HG02885 (cell line): ENCODE measurements around the gene IPO11.

ENCODE experiments used
- ATAC-seq: cut with Tn5 transposase; IDR thresholded peaks from one replicate; pipeline ENCODE4 v1.9.1; 2021; ENCODE audit warnings: mild to moderate bottlenecking; ENCODE audit not compliant: unreplicated experiment, poor library complexity

IPO11 gene

DNA sequence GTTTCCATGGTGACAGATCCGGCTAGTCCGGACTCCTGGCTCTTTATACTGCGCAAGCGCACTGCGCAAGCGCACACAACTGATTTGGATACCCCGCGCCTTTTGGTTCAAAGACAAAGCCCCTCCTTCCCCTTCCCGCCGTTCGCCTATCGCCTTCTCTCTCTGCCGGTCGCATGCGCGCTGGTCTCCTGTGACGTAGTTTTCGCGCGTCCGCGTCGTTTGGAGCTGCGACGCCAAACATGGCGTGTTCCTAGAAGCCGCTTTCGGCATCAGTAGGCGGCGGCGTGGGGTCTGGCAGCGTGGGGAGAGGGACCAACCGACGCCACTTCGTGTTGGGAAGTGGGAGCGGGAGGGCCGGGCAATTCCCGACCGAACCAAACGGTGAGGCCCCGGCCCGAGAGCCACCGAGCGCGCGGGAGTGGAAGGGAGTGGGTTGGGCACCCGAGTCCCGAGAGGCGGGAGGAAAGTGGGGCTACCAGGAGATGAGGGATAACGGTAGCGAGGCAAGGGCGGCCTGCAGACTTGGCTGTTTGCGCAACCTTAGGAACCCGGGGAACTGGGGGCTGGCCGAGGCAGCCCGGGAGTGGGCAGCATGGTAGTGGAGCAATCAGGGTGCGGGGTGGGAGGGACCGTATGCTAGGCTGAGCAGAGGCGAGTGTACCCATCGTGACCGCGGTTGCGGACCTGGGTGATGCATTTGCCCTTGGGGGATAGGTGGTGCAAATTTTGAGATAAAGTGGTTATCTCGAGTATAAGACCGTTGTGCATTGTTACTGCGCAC is at the start of gene IPO11:
Gene IPO11 (plus strand): TSS at position 215 of the 781 bp plus-strand sequence. CDS start 24,517 bp downstream, outside the sequence.
- peak; percentile 98 for ATAC-seq

DNA sequence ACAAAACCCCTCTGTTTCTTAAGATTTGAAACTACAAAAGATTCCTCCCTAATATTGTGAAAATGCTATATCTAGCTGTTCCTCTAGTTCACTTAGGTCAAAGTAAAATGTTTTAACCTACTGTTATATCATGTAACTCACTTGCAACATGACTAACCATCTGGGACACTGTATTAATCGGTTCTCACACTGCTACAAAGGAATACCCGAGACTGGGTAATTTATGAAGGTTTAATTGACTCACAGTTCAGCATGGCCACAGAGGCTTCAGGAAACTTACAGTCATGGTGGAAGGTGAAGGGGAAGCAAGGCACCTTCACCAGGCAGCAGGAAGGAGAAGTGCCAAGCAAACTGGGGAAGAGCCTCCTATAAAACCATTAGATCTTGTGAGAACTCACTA is 43.5 kb upstream of the IPO11 start:
- ATAC-seq = no peak

DNA sequence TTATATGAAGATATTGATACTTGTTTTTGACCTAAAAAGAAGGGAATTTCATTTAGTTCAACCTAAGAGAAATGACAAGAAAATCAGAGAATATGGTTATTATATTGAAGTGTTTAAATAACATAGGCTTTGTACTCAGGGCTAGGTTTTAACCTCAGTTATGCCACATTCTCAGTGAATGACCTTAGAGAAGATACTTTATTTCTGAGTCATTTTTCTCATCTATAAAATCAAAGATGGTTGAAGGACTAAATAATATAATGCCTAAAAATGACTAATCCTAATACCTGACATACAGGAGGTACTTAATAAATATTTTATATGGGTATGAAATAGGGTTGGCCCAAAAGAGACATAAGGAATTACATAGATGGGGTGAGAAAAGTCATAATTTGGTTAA is 41.2 kb upstream of the IPO11 start:
- ATAC-seq = no peak

DNA sequence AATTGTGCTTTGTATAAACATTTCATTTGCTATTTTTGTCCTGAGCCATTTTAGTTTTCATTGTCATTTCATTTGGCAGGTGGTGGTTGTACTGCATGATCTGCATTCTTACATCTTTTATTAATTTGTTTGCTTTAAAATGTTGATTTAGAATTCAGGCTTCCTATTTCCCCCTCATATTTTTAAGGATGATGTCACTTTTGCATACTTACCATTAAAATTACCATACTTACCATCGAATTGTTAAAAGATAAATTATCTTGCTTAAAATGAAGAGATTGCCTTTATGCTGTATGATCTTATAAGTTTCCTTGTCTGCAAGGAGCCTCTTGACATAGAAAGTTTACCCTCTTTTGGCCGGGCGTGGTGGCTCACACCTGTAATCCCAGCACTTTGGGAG is 40.0 kb upstream of the IPO11 start:
- no peak for ATAC-seq

DNA sequence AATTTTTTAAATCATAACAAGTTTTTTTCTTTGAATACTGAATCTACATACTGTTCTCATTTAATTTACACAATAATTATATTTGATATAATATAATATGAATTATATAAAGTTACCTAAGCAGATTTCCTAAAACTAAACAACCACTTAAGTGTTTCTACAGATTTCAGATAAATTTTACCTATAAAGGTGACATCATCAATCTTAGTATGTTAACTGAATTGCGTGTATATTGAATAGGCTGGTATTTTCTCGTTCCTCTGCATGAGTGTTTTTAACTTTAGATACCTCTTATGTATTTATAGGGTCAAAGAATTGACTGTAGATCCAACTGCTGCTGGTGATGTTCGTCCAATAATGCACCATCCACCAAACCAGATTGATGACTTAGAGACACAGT is 39.2 kb upstream of the IPO11 start:
- ATAC-seq = no peak

DNA sequence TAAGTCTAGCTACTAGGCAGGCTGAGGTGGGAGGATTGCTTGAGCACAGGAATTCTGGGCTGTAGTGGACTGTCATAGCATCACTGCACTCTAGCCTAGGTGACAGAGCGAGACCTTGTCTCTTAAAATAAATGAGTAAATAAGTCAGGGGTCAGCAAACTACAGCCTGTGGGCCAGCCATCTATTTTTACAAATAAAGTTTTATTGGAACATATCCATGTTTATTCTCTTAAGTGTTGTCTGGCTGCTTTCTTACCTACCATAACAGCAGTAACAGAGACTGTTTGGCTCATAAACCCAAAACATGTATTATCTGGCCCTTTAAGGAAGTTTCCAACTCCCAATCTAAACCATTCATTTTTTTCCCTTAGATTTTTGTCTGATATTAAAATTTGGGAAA is 38.5 kb upstream of the IPO11 start:
- ATAC-seq = no peak

DNA sequence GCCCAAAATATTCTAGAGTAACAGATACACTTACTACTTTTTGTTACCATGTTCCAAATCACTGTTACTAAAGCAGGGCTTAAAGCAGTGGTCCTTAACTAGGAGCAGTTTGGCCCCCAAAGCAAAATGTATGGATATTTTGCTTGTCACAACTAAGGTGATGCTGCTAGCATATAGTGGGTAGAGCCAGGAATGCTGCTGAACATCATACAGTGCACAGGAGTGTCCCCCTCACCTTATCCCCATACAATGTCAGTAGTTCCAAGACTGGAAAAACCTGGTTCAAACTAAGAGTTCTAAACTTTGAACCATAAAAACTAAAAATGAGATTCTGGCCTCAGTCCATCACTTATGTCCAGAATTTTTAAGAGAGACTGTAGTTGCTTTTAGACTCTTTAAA is 36.9 kb upstream of the IPO11 start:
- ATAC-seq = no peak

DNA sequence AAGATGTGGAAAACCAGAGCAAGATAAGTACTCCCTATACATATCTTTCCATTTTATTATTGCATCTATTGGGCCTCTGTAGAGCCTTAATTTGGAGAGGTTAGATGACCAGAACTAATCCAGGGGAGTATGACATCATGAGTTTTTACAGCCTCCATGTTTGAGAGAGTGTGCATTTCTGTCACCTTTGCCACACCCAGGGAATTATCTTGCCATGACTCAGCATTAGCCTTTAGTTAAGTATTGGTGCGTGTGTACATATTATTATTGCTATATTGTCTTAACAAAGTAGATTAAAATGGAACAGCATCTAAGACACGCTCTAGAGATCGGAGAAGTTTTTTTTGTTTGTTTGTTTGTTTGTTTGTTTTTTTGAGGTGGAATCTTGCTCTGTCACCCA is 36.5 kb upstream of the IPO11 start:
- no peak for ATAC-seq

DNA sequence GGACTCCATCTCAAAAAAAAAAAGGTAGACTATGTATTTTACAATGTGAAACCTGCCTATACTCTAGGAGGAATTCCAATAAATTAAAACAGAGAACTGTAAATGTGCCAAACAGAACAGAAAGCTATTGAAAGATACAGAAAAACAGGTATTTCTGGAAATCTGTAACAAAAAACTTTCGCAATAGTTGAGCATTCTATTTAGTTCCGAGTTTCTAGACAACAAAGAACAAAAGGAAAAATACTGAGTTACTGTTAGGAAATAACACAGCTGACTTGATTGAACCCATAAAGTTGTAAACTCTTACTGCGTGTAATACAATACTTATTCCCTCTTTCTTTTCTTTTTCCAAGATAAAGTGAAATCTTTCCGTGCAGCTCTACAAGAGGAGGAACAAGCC is 27.4 kb upstream of the IPO11 start:
- ATAC-seq = no peak

DNA sequence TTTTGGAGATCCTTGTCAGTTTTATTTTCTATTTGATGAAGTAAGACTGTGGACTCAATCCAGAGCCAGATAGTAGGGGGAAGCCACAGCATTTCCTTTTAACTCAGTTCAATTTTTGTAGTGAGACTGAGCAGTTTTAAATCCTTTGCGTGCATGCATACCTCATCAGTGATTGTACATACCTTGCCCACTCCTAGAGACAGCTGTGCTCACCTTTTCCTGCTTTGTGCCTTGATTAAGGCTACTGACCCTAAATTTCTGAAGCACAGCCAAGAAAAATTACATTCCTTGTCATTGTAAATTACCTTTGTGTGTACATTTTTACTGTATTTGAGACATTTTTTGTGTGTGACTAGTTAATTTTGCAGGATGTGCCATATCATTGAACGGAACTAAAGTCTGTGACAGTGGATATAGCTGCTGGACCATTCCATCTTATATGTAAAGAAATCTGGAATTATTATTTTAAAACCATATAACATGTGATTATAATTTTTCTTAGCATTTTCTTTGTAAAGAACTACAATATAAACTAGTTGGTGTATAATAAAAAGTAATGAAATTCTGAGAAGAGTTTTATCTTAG is 26.7 kb upstream of the IPO11 start:
- no peak for ATAC-seq

DNA sequence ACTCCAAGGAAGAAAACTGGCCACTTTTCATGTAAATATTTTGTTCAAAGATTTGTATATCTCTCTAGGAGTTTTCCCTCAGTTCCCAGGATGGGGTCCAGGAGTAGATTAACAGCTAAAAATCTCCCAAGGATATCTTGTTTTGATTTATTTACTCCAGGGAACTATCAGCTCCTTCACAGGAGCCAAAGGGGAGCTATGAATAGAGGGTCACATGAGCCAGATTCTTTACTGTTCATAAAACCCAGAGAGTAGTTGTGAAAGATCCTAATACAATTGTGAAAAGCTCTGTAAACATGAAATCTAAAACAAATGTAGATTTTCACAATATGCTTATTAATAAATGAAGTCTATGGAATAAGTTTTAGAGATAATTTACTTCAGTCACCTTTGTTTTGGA is 25.7 kb upstream of the IPO11 start:
- ATAC-seq = no peak

DNA sequence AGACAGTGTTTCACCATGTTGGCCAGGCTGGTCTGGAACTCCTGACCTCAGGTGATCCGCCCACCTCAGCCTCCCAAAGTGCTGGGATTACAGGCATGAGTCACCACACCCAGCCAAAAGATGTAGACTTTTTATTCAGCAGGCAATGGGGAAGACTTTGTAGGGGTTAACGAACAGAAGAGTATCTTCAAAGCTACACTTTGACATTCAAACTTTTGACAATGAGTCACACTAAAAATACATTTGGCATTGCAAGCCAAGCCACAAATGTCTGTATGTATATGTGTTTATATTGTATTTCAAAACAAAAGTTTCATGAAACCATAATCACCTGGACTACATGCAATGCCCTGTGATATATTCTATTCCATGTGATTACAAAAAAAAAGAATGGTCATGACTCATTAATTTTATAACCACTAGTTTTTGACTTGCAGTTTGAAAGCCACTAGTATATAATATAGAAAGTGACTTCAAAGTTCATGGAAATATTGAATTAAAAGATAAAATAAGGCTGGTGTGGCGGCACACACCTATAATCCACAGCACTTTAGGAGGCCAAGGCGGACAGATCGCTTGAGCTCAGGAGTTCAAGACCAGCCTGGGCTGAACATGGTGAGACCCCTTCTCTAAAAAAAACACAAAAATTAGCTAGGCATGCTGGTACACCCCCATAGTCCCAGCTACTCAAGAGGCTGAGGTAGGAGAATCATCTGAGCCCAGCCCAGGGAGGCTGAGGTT is 17.2 kb upstream of the IPO11 start:
- no peak for ATAC-seq

DNA sequence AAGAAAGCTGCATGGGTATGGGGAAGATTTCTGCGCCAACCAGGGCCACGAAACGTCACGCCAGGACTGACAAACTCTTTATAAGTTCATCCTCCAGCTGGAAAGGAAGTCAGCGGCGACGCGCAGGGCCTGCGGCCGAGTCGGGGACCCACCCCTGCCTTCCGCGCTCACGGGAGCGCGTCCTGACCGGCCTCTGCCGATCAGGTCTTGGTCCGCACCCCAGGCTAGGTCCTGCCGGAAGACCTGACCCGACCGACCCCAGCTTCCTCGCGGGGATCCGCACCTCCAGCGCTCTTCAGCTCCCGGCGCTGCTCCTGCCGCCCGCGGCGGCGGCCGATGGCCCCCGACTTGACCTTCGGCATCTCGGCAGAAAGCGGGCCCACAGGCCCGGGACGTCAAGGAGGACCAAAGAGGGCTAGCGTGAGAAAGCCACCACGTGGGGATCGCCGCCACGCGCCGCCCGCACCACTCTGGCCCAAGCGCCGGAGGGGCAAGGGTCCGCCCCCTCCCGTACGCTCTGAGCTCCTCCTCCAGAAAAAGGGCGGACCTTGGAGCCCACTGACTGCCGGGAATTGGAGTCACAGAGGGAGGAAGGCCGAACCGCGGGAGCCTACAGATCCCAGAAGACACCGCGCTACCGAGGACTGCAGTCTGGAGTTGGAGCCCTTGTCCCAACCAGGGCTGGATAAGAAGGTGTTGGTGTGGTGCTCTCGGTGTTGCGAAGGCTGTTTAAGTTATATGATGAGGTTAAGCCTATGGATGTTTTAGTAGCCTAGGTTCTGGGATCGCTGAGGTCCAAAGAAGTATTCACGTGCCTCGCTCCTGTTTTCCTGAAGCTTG is 8.9 kb upstream of the IPO11 start, which contains the start of gene DIMT1:
Gene DIMT1 (minus strand): TSS at position 495 of the 840 bp plus-strand sequence. CDS start 133 bp downstream, at position 362.
- ATAC-seq = peak; percentile 95

DNA sequence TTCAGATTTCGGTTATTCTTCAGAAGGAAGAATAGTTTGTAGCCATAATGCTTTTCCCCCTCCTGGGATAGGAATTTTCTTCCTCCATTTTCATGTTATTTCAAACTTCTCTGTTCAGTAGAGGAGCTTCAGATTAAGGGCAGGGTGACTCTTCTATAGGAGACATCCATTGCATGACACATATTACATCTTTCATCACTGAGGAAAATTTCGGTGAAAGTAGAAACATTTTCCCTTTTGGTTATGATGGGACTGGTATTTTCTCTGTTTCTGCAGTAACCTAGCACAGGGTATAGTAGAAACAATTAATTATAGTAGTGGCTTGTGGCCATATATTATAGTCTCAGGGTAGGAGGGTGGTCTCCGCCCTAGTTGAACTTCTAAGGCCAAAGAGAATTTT is 1.1 kb downstream of the IPO11 start:
- no peak for ATAC-seq

DNA sequence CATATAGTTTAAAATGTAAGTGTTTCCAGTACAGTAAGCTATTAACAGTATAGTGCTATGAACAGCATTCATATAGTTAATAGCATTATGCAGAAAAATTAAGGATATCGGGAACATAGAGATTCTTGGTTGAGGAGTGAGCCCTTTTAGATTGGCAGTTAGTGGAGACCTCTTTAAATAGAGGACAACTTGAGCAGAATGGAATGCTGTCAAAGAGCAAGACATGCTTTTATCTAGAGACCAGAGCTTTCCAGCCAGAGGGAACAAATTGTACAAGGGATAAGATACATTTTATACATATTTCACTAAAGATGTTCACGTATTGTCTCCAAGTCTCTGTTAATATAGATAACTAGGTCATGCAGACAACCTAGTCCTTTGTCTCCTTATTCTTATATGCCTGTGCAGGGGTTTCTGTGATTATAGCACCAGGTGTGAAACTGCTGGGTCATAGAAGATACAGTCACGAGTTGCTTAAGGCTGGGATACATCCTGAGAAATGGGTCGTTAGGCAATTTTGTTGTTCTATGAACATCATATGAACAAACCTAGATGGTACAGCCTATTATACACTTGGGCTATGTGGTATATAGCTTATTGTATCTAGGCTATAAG is 6.0 kb downstream of the IPO11 start:
- no peak for ATAC-seq

DNA sequence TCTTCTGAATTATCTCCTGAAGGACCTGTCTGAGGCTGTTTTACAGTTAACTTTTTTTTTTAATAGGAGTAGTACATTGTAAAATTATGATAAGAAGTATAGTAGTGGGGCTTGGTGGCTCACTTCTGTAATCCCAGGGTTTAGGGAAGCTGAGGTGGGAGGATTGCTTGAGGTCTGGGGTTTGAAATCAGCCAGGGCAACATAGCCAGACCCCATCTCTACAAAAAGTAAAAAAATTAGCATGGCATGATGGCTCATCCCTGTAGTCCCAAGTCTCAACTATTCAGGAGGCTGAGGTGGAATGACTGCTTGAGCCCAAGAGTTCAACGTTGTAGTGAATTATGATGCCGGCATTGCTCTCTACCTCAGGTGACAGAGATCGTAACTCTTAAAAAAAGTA is 7.0 kb downstream of the IPO11 start:
- ATAC-seq = no peak

DNA sequence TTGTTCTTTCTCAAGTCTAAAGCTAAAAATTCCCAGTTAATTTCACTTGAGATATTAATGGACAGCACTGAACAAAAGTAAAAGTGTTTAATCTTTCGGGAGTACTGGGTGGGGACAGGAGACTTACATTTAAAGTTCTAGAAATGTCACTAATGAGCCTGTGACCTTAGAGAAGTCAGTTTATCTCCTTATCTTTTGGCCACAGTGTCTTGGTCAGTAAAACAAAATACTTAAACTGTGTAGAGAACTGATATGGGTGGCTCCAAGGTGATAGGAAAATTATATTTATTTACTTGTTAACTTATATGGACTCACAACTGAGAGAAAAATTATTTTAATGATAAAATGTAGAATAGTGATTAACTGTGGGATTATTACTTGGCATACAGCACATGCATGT is 8.9 kb downstream of the IPO11 start:
- no peak for ATAC-seq

DNA sequence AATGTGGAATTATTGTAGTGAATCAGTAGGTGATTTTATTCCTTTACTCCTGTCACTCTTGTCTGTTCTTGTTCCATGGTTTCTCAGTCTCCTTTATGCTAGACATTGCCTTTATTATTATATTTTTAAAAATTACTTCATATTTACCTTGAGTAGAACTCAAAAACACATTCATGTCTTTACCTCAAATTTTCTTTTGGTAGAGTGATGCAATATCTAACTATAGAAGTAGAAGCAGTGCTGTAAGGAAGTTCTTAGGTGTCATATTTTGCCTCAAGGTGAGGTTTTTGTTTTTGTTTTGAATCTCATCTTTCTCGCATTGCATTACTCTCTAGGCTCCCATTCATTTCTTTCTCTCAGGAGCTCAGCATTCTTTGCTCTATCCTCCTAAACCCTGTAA is 12.2 kb downstream of the IPO11 start:
- no peak for ATAC-seq

DNA sequence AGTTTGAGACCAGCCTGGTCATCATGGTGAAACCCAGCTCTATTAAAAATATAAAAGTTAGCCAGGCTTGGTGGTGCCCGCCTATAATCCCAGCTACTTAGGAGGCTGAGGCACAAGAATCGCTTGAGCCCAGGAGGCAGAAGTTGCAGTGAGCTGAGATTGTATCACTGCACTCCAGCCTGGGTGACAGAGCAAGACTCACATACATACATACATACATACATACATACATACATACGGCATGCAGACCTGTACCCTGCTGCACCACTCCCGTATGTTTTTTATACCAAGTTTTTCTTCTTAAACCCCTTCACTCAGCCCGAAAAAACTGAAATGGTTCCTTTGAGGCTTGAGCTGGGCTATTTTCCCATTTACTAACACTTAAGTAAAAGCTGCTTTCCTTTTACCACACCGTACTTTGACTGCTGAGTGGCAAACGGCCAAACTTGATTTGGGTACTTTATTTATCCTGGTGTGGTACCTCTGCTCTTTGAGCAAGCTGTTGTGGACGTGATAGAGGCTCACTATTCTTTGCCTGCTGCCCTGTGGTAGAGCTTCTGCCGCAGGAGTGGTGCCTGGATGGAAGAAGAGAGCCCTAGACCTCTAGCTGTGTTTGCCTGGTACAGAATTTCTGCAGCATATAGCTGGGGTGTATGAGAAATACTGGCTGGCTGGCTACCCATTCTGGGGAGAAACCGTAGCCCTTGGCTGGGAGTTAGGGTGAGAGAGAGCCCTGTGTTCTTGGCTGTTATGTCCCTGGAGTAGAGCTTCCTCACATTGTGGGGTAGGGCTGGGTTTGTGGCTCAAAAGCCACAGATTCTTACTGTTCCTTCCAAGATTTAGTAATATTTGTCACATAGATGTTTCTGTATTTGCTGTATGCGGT is 19.4 kb downstream of the IPO11 start:
- no peak for ATAC-seq
